Measurements from ENCODE around the gene POMGNT1.

GRCh38 chr1:46205791-46206190 is 7.6 kb upstream of the POMGNT1 start:
- TF ChIP-seq ASH2L (IDR thresholded peaks at IDR 0.05; ENCODE audit: insufficient read length, low read depth, low read length) (no peak), MAFG (CRISPR knock-in tag; IDR thresholded peaks at IDR 0.05) (no peak), EP300 (IDR thresholded peaks at IDR 0.05; ENCODE audit: low read depth in 2 of 2, low read length in 2 of 2) (no peak), EP300 (CRISPR knock-in tag; IDR thresholded peaks at IDR 0.05; ENCODE audit: borderline replicate concordance) (no peak), GTF3A (CRISPR knock-in tag; conservative IDR thresholded peaks at IDR 0.05) (no peak)
- TF ChIP-seq, protein P1, sequence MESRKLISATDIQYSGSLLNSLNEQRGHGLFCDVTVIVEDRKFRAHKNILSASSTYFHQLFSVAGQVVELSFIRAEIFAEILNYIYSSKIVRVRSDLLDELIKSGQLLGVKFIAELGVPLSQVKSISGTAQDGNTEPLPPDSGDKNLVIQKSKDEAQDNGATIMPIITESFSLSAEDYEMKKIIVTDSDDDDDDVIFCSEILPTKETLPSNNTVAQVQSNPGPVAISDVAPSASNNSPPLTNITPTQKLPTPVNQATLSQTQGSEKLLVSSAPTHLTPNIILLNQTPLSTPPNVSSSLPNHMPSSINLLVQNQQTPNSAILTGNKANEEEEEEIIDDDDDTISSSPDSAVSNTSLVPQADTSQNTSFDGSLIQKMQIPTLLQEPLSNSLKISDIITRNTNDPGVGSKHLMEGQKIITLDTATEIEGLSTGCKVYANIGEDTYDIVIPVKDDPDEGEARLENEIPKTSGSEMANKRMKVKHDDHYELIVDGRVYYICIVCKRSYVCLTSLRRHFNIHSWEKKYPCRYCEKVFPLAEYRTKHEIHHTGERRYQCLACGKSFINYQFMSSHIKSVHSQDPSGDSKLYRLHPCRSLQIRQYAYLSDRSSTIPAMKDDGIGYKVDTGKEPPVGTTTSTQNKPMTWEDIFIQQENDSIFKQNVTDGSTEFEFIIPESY (CRISPR knock-in tag; IDR thresholded peaks at IDR 0.05), result no peak
- TF ChIP-seq, protein P2, sequence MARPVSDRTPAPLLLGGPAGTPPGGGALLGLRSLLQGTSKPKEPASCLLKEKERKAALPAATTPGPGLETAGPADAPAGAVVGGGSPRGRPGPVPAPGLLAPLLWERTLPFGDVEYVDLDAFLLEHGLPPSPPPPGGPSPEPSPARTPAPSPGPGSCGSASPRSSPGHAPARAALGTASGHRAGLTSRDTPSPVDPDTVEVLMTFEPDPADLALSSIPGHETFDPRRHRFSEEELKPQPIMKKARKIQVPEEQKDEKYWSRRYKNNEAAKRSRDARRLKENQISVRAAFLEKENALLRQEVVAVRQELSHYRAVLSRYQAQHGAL (CRISPR knock-in tag; IDR thresholded peaks at IDR 0.05; ENCODE audit: not compliant biosample characterization), result no peak
- TF ChIP-seq, protein P3, sequence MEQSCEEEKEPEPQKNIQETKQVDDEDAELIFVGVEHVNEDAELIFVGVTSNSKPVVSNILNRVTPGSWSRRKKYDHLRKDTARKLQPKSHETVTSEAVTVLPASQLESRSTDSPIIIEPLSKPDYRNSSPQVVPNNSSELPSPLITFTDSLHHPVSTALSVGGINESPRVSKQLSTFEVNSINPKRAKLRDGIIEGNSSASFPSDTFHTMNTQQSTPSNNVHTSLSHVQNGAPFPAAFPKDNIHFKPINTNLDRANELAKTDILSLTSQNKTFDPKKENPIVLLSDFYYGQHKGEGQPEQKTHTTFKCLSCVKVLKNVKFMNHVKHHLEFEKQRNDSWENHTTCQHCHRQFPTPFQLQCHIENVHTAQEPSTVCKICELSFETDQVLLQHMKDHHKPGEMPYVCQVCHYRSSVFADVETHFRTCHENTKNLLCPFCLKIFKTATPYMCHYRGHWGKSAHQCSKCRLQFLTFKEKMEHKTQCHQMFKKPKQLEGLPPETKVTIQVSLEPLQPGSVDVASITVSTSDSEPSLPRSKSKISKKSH (CRISPR knock-in tag; IDR thresholded peaks at IDR 0.05; ENCODE audit: borderline replicate concordance), result no peak
- TF ChIP-seq, protein P4, sequence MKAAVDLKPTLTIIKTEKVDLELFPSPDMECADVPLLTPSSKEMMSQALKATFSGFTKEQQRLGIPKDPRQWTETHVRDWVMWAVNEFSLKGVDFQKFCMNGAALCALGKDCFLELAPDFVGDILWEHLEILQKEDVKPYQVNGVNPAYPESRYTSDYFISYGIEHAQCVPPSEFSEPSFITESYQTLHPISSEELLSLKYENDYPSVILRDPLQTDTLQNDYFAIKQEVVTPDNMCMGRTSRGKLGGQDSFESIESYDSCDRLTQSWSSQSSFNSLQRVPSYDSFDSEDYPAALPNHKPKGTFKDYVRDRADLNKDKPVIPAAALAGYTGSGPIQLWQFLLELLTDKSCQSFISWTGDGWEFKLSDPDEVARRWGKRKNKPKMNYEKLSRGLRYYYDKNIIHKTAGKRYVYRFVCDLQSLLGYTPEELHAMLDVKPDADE (CRISPR knock-in tag; IDR thresholded peaks at IDR 0.05), result no peak

Data from HepG2 (cell line).